Tibial nerve (tissue), 3 donors: Measurements from ENCODE around the gene MINDY3.

ENCODE experiments used
- CTCF ChIP-seq, 5 experiments: fragments of 200-600 bp in 3 of 5; fragments of 450-650 bp in 2 of 5; sonication (generic) in 3 of 5; IDR thresholded peaks; one replicate each; pipeline ENCODE4 v1.5.1; 2016 to 2019; ENCODE audit warnings: antibody characterized with exemption in 5 of 5, mild to moderate bottlenecking in 3 of 5, moderate library complexity in 2 of 5
- POLR2A ChIP-seq, 2 donors: fragments of 450-650 bp; IDR thresholded peaks; one replicate each; pipeline ENCODE4 v1.6.1; 2017; ENCODE audit warnings: antibody characterized with exemption in 2 of 2, mild to moderate bottlenecking in 2 of 2, moderate library complexity in 2 of 2

- TF ChIP-seq CTCF (IDR thresholded peaks at IDR 0.05) (peak; percentile 23 to 53 (median 36)), POLR2A (IDR thresholded peaks at IDR 0.05) (no peak)
Measured at GRCh38 chr10:15824498-15824897, 35.8 kb downstream of the MINDY3 start.
